ENCODE results near the gene F7.
A peak's percentile ranks its signal among the peaks of the same experiment; 100 is the strongest.

The F7 gene

DNA sequence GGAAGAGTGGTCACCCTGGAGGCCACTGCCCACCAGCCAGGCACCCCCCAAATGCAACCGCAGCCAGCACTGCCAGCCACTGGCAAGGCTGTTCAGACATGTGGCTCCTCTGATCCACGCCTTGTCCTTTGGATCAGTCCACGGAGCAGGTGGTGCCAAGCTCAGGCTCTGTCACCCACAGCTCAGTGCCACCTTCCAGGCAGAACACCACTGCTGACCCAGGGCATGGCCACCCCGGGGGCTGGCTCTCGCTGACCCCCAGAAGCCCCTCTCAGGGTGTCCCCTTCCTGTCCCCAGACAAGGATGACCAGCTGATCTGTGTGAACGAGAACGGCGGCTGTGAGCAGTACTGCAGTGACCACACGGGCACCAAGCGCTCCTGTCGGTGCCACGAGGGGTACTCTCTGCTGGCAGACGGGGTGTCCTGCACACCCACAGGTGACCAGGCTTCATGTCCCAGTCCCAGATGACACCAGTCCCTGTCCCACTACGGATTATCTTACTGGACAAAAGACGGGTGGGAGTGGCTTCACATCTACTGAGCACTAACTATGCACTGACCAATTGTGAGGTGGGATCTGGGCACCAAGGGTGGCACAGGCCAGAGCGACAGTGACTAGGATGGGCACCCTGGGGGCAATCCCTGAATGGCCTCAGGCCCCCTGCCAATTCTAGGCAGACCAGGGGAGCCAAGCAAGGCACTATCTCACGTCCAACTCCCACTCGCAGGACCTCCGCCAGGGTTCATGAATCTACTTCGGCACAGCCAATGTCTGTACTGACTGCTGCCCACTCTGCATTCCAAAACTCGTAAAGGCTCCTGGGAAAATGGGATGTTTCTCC lies 10.0 kb downstream of the F7 start:
- Histone ChIP-seq H3K27me3 (ENCODE audit: insufficient read depth, low read depth, severe bottlenecking) (no peaks in the 10 kb centered on the region), H3K36me3 (no peaks in the 10 kb centered on the region), H3K4me3 (ENCODE audit: low read depth, low read length) (no peak overlapping the region), H3K9me3 (ENCODE audit: severe bottlenecking) (peaks cover 4% of the 10 kb centered on the region), H3K27ac (no peak overlapping the region)
- TF ChIP-seq CTCF (IDR thresholded peaks at IDR 0.05; ENCODE audit: low read depth, low read length): no peak
- peak; percentile 8 for DNase-seq

DNA sequence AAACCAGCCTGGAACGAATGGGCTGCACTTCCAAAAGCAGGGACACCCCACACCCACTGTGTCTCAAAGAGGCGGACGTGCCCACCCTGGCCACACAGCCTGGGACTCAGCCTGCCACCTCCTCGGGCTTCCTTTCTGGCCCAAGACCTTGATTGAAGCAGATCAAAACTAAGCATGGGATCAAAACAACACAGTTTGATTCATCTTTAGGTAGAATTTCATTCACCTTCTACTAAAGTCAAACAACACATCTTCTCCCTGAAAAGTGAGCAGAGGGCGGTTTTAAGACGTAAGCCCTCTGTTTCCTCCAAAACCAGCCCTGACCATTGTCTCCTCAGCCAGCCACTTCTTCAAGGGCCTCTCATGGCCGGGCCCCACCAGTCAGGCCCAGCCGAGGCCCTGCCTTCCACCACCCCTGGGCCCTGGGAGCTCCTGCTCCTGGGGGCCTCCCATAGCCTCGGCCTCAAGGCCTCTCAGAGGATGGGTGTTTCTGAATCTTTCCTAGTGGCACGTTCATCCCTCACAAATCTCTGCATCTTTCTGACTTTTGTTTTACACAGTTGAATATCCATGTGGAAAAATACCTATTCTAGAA lies 10.7 kb downstream of the F7 start:
- TF ChIP-seq CTCF (IDR thresholded peaks at IDR 0.05; ENCODE audit: low read depth, low read length): no peak
- no peaks in the 10 kb centered on the region for H3K27me3 ChIP-seq (ENCODE audit: insufficient read depth, low read depth, severe bottlenecking)
- peak; percentile 7 for DNase-seq
- no peak overlapping the region for H3K27ac ChIP-seq
- H3K36me3 ChIP-seq: no peaks in the 10 kb centered on the region
- H3K9me3 ChIP-seq (ENCODE audit: severe bottlenecking): no peaks in the 10 kb centered on the region
- H3K4me3 ChIP-seq (ENCODE audit: low read depth, low read length): no peak overlapping the region

- H3K27me3 ChIP-seq (ENCODE audit: insufficient read depth, low read depth, severe bottlenecking): no peaks in the 10 kb centered on the region
- H3K27ac ChIP-seq: no peak overlapping the region
- H3K4me3 ChIP-seq (ENCODE audit: low read depth, low read length): no peak overlapping the region
- no peak for TF ChIP-seq CTCF (IDR thresholded peaks at IDR 0.05; ENCODE audit: low read depth, low read length)
- peak; percentile 6 for DNase-seq
- H3K36me3 ChIP-seq: no peaks in the 10 kb centered on the region
- H3K9me3 ChIP-seq (ENCODE audit: severe bottlenecking): no peaks in the 10 kb centered on the region
These were observed 11.3 kb downstream of the F7 start for GRCh38 chr13:113116871-113117271.

- Histone ChIP-seq H3K27ac (no peak overlapping the region), H3K27me3 (ENCODE audit: insufficient read depth, low read depth, severe bottlenecking) (no peaks in the 10 kb centered on the region), H3K4me3 (ENCODE audit: low read depth, low read length) (no peak overlapping the region), H3K36me3 (no peaks in the 10 kb centered on the region), H3K9me3 (ENCODE audit: severe bottlenecking) (no peaks in the 10 kb centered on the region)
- DNase-seq: peak; percentile 8
- no peak for TF ChIP-seq CTCF (IDR thresholded peaks at IDR 0.05; ENCODE audit: low read depth, low read length)
These were observed 11.8 kb downstream of the F7 start for GRCh38 chr13:113117335-113117872.

- Histone ChIP-seq H3K4me3 (ENCODE audit: low read depth, low read length) (no peak overlapping the region), H3K9me3 (ENCODE audit: severe bottlenecking) (no peaks in the 10 kb centered on the region), H3K27ac (no peak overlapping the region), H3K27me3 (ENCODE audit: insufficient read depth, low read depth, severe bottlenecking) (no peaks in the 10 kb centered on the region), H3K36me3 (no peaks in the 10 kb centered on the region)
- DNase-seq: peak; percentile 9
- TF ChIP-seq CTCF (IDR thresholded peaks at IDR 0.05; ENCODE audit: low read depth, low read length): no peak
These were observed 12.3 kb downstream of the F7 start for GRCh38 chr13:113117911-113118260.

Measured in WERI-Rb-1 (cell line).